ENCODE measurements around the gene AZI2.

GRCh38 chr3:28300345-28300962, 48.2 kb downstream of the AZI2 start:
- no peak for TF ChIP-seq REST (IDR thresholded peaks at IDR 0.05; ENCODE audit: low read depth)
- no peak for TF ChIP-seq EZH2phosphoT487 (IDR thresholded peaks at IDR 0.05; ENCODE audit: borderline replicate concordance)
- TF ChIP-seq CTCF (IDR thresholded peaks at IDR 0.05 in 2 of 3, conservative IDR thresholded peaks at IDR 0.05 in 1 of 3; ENCODE audit: borderline replicate concordance in 1 of 3, insufficient read depth in 1 of 3, low read depth in 2 of 3, low read length in 2 of 3), result no peak
- no peak for TF ChIP-seq CEBPB (IDR thresholded peaks at IDR 0.05; ENCODE audit: low read depth)
